Measurements from ENCODE around the gene TANK.
"Not testable (repeated sequence)": the region's sequence is repeated elsewhere in the genome, so short reads cannot be mapped to it uniquely, and the experiment has no call there.

- TF ChIP-seq MAX (IDR thresholded peaks at IDR 0.05; ENCODE audit: low read depth, low read length); CTCF (IDR thresholded peaks at IDR 0.05; ENCODE audit: low read depth, low read length); POLR2A (IDR thresholded peaks at IDR 0.05; ENCODE audit: extremely low read depth, insufficient read length): not testable (repeated sequence)
Observed at GRCh38 chr2:161132384-161132783, 27.8 kb upstream of the TANK start.
